Parathyroid adenoma (tissue), 2 donors: ENCODE results near the gene TNFSF13B.
A peak's percentile ranks its signal among the peaks of the same experiment; 100 is the strongest.

ENCODE experiments used
- H2AFZ ChIP-seq: fragments of 300-600 bp; sonication (generic); one replicate; pipeline ENCODE4 v1.7.0; 2017; ENCODE audit warnings: antibody characterized with exemption, mild to moderate bottlenecking
- H3K27ac ChIP-seq: fragments of 300-600 bp; sonication (generic); one replicate; pipeline ENCODE4 v1.7.0; 2017
- H3K27me3 ChIP-seq: fragments of 300-600 bp; sonication (generic); one replicate; pipeline ENCODE4 v1.7.0; 2017; ENCODE audit warnings: low read length; ENCODE audit not compliant: control insufficient read depth, insufficient read depth
- H3K36me3 ChIP-seq: fragments of 300-600 bp; sonication (generic); one replicate; pipeline ENCODE4 v1.7.0; 2017; ENCODE audit warnings: low read length; ENCODE audit not compliant: control insufficient read depth, insufficient read depth
- H3K4me1 ChIP-seq: fragments of 300-600 bp; sonication (generic); one replicate; pipeline ENCODE4 v1.7.0; 2017; ENCODE audit warnings: control low read depth
- H3K4me2 ChIP-seq: fragments of 300-600 bp; sonication (generic); one replicate; pipeline ENCODE4 v1.7.0; 2017; ENCODE audit warnings: low read length
- H3K4me3 ChIP-seq: fragments of 300-600 bp; sonication (generic); one replicate; pipeline ENCODE4 v1.7.0; 2017; ENCODE audit warnings: low read depth, low read length
- H3K79me2 ChIP-seq: fragments of 300-600 bp; sonication (generic); one replicate; pipeline ENCODE4 v1.7.0; 2017; ENCODE audit warnings: control low read depth
- H3K9ac ChIP-seq: fragments of 300-600 bp; sonication (generic); one replicate; pipeline ENCODE4 v1.7.0; 2017; ENCODE audit warnings: mild to moderate bottlenecking
- H3K9me3 ChIP-seq: fragments of 300-600 bp; sonication (generic); one replicate; pipeline ENCODE4 v1.7.0; 2017; ENCODE audit warnings: low read length; ENCODE audit not compliant: control insufficient read depth
- TF ChIP-seq, protein P1 (sequence below): fragments of 300-600 bp; sonication (generic); IDR thresholded peaks from one replicate; pipeline ENCODE4 v1.7.0; 2017; ENCODE audit warnings: antibody characterized with exemption, mild to moderate bottlenecking
- donor health status: primary hyperparathyroidism.

TNFSF13B gene

DNA sequence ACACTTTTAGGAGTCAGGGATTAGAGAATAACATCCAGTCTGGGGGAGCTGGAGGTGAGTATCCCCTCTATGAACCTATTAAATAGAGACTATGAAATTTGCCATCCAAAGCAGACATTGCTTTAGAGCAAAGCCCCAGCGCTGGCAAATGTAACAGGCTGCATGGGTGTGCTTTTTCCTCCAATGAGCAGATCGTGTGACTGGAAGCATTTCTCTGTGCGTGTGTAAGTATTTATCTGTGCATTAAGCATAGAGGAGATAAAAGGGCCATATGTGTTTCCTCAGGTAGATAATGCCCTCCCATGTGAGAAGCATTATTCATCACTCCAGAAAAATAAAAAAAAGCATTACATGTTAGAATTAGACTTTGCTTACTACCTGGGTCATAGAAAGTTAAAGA is 924 bp downstream of the TNFSF13B start:
- no peak overlapping the region for H3K4me3 ChIP-seq
- H3K9me3 ChIP-seq, result no peaks in the 10 kb centered on the region
- TF ChIP-seq, protein P1, sequence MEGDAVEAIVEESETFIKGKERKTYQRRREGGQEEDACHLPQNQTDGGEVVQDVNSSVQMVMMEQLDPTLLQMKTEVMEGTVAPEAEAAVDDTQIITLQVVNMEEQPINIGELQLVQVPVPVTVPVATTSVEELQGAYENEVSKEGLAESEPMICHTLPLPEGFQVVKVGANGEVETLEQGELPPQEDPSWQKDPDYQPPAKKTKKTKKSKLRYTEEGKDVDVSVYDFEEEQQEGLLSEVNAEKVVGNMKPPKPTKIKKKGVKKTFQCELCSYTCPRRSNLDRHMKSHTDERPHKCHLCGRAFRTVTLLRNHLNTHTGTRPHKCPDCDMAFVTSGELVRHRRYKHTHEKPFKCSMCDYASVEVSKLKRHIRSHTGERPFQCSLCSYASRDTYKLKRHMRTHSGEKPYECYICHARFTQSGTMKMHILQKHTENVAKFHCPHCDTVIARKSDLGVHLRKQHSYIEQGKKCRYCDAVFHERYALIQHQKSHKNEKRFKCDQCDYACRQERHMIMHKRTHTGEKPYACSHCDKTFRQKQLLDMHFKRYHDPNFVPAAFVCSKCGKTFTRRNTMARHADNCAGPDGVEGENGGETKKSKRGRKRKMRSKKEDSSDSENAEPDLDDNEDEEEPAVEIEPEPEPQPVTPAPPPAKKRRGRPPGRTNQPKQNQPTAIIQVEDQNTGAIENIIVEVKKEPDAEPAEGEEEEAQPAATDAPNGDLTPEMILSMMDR, result no peak
- H3K36me3 ChIP-seq, result no peaks in the 10 kb centered on the region
- no peaks in the 10 kb centered on the region for H3K4me1 ChIP-seq
- H3K27me3 ChIP-seq, result no peaks in the 10 kb centered on the region
- no peaks in the 10 kb centered on the region for H3K79me2 ChIP-seq
- peak overlapping the region; percentile 51 for H2AFZ ChIP-seq
- H3K9ac ChIP-seq, result no peak overlapping the region
- no peak overlapping the region for H3K27ac ChIP-seq
- no peak overlapping the region for H3K4me2 ChIP-seq

GRCh38 chr13:108272333-108272732 is 2.8 kb downstream of the TNFSF13B start:
- Histone ChIP-seq H3K27ac (no peak overlapping the region), H3K27me3 (no peaks in the 10 kb centered on the region), H3K4me2 (no peak overlapping the region), H3K4me1 (no peaks in the 10 kb centered on the region), H3K36me3 (no peaks in the 10 kb centered on the region), H3K4me3 (no peak overlapping the region), H2AFZ (no peak overlapping the region), H3K9me3 (no peaks in the 10 kb centered on the region), H3K9ac (no peak overlapping the region), H3K79me2 (no peaks in the 10 kb centered on the region)
- TF ChIP-seq, protein P1, result no peak

- Histone ChIP-seq H3K27ac (no peak overlapping the region), H3K9me3 (no peaks in the 10 kb centered on the region), H3K4me1 (no peaks in the 10 kb centered on the region), H3K36me3 (no peaks in the 10 kb centered on the region), H2AFZ (no peak overlapping the region), H3K79me2 (no peaks in the 10 kb centered on the region), H3K4me3 (no peak overlapping the region), H3K9ac (no peak overlapping the region), H3K27me3 (no peaks in the 10 kb centered on the region), H3K4me2 (no peak overlapping the region)
- TF ChIP-seq, protein P1, result no peak
Observed at GRCh38 chr13:108273429-108274118, 4.1 kb downstream of the TNFSF13B start.

- H3K4me2 ChIP-seq, result no peak overlapping the region
- no peaks in the 10 kb centered on the region for H3K36me3 ChIP-seq
- no peak overlapping the region for H2AFZ ChIP-seq
- no peaks in the 10 kb centered on the region for H3K27me3 ChIP-seq
- H3K9me3 ChIP-seq, result no peaks in the 10 kb centered on the region
- H3K79me2 ChIP-seq, result no peaks in the 10 kb centered on the region
- no peak overlapping the region for H3K27ac ChIP-seq
- no peak overlapping the region for H3K9ac ChIP-seq
- H3K4me3 ChIP-seq, result no peak overlapping the region
- H3K4me1 ChIP-seq, result no peaks in the 10 kb centered on the region
- TF ChIP-seq, protein P1, result no peak
Observed at GRCh38 chr13:108274718-108275117, 5.2 kb downstream of the TNFSF13B start.

DNA sequence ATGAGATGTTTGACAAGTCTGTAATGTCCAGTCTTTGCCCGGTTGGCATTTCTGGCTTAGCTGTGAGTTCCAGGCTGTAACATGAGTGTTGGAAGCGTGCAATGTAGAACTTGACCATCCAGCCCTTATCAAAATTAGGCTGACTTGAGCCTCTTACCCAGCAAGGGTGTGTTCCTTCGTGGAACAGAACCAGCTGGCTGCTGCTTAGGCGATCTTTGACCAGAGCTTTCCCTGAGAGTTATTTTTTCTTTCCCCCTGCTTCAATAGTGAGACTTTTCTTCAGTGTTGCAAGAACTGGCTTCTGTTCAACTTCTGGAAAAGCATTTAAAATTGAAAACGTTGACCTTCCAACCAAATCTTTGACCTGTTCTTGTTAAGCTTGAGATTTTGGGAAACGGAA is 6.5 kb downstream of the TNFSF13B start:
- Histone ChIP-seq H3K36me3 (no peaks in the 10 kb centered on the region), H3K9me3 (no peaks in the 10 kb centered on the region), H3K27me3 (no peaks in the 10 kb centered on the region), H3K27ac (no peak overlapping the region), H3K9ac (no peak overlapping the region), H3K4me3 (no peak overlapping the region), H3K4me1 (no peaks in the 10 kb centered on the region), H3K4me2 (no peak overlapping the region), H2AFZ (no peak overlapping the region), H3K79me2 (no peaks in the 10 kb centered on the region)
- TF ChIP-seq, protein P1, result no peak
